MM.1S (cell line): ENCODE data around the gene ANKS1B.

Source experiments
- DNase-seq: peaks from one replicate; pipeline ENCODE4 v3.0.0-alpha.2; 2015
- H2AFZ ChIP-seq: fragments of 300-600 bp; sonication (generic); 2 replicates; pipeline ENCODE4 v1.6.0; 2016; ENCODE audit warnings: antibody characterized with exemption, low read length
- H3F3A ChIP-seq: fragments of 300-600 bp; sonication (generic); 2 replicates; pipeline ENCODE4 v1.6.1; 2016; ENCODE audit warnings: mild to moderate bottlenecking, antibody characterized with exemption, low read length, moderate library complexity, mixed read lengths; ENCODE audit not compliant: insufficient read depth
- H3K27ac ChIP-seq: fragments of 300-600 bp; sonication (generic); 2 replicates; pipeline ENCODE4 v1.5.1; 2016; ENCODE audit warnings: mild to moderate bottlenecking, low read length
- H3K27me3 ChIP-seq: fragments of 300-600 bp; sonication (generic); replicated peaks from 2 replicates; pipeline ENCODE4 v1.6.0; 2016; ENCODE audit warnings: low read length; ENCODE audit not compliant: insufficient read depth
- H3K36me3 ChIP-seq: fragments of 300-600 bp; sonication (generic); replicated peaks from 2 replicates; pipeline ENCODE4 v1.6.1; 2016; ENCODE audit warnings: mild to moderate bottlenecking, low read length, mixed read lengths; ENCODE audit not compliant: insufficient read depth
- H3K4me1 ChIP-seq: fragments of 300-600 bp; sonication (generic); 2 replicates; pipeline ENCODE4 v1.6.1; 2016; ENCODE audit warnings: low read length, mixed read lengths
- H3K4me2 ChIP-seq: fragments of 300-600 bp; sonication (generic); 2 replicates; pipeline ENCODE4 v1.6.0; 2016; ENCODE audit warnings: low read depth, low read length
- H3K4me3 ChIP-seq: fragments of 300-600 bp; sonication (generic); 2 replicates; pipeline ENCODE4 v1.5.1; 2016; ENCODE audit warnings: low read length, mixed read lengths
- H3K79me2 ChIP-seq: fragments of 300-600 bp; sonication (generic); 2 replicates; pipeline ENCODE4 v1.6.1; 2016; ENCODE audit warnings: mixed run types, low read length, mixed read lengths
- H3K9ac ChIP-seq: fragments of 300-600 bp; sonication (generic); 2 replicates; pipeline ENCODE4 v1.6.1; 2016; ENCODE audit warnings: low read length, mixed read lengths
- H3K9me2 ChIP-seq: fragments of 300-600 bp; sonication (generic); replicated peaks from 2 replicates; pipeline ENCODE4 v1.6.1; 2016; ENCODE audit warnings: mild to moderate bottlenecking, low read length, mixed read lengths; ENCODE audit not compliant: insufficient read depth
- H3K9me3 ChIP-seq: fragments of 300-600 bp; sonication (generic); replicated peaks from 2 replicates; pipeline ENCODE4 v1.6.1; 2016; ENCODE audit warnings: mild to moderate bottlenecking, low read length, mixed read lengths; ENCODE audit not compliant: insufficient read depth
- H4K20me1 ChIP-seq: fragments of 300-600 bp; sonication (generic); 2 replicates; pipeline ENCODE4 v1.6.1; 2016; ENCODE audit warnings: mild to moderate bottlenecking, low read length, moderate library complexity, mixed read lengths; ENCODE audit not compliant: insufficient read depth
- EZH2 ChIP-seq: fragments of 300-600 bp; sonication (generic); optimal IDR thresholded peaks from 2 replicates; pipeline ENCODE3; 2017; ENCODE audit warnings: low read depth, mild to moderate bottlenecking, antibody characterized with exemption, low read length, mixed read lengths
- EZH2phosphoT487 ChIP-seq: fragments of 300-600 bp; sonication (generic); IDR thresholded peaks from 2 replicates; pipeline ENCODE4 v1.6.1; 2018; ENCODE audit warnings: antibody characterized with exemption, low read length
- TF ChIP-seq, protein P1 (sequence below): fragments of 300-600 bp; sonication (generic); IDR thresholded peaks from 2 replicates; pipeline ENCODE4 v1.5.1; 2016; ENCODE audit warnings: antibody characterized with exemption, low read length, mixed read lengths

Gene ANKS1B

DNA sequence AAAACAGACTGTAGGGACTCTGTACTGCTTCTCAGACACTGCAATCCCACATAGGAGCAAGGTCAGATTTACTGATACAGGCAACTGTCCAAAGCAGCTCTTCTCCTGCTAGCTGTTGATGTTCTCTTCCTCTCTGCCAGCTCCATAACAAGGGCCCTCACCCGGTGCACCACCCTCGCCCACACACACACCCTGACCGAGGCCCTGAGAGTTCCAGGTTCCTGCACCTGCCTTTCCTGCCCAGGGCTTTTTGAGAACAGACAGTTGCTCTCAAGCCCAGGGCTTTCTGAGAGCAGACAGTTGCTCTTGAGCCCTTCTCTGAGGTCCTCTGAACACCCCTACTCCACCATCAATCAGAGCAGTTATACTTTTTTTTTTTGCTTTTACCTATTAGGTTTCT, 571.0 kb downstream of the ANKS1B start:
- Histone ChIP-seq H3K79me2 (no peaks in the 10 kb centered on the region), H3K9me2 (no peaks in the 10 kb centered on the region), H3K27me3 (no peaks in the 10 kb centered on the region), H3K9me3 (no peaks in the 10 kb centered on the region), H3K9ac (no peak overlapping the region), H3F3A (no peaks in the 10 kb centered on the region), H4K20me1 (no peaks in the 10 kb centered on the region), H3K27ac (peak overlapping the region; percentile 5; the same call in 1 of the 2 replicates), H3K4me2 (no peak overlapping the region), H3K4me3 (no peak overlapping the region), H3K36me3 (no peaks in the 10 kb centered on the region), H2AFZ (0 out of 2 replicates have a peak overlapping the region, but pooled peaks have one; percentile 18), H3K4me1 (no peaks in the 10 kb centered on the region)
- DNase-seq = peak; percentile 48
- TF ChIP-seq EZH2 (no peak), EZH2phosphoT487 (no peak)

DNA sequence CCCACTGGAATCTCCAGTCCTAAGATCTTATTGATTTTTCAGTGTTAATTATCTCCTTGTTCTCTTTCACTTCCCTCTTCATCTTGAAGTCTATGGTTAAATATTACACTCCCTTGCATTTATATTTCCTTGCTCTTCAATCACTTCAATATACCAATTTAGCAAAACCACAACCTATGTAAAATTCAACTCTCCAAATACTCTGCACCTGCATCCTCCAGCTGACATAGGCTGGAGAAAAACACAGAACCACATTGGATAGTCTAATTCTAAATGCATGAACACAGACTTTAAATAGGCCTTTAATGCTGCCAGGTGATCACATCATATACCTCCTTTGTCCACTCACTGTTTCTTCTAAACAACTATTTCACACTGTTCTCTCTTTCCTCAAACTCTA, 591.0 kb downstream of the ANKS1B start:
- no peaks in the 10 kb centered on the region for H3K27me3 ChIP-seq
- H2AFZ ChIP-seq = no peak overlapping the region
- no peaks in the 10 kb centered on the region for H3K9me3 ChIP-seq
- no peak overlapping the region for H3K9ac ChIP-seq
- H3K4me3 ChIP-seq = no peak overlapping the region
- H3K36me3 ChIP-seq = no peaks in the 10 kb centered on the region
- TF ChIP-seq, protein P1, sequence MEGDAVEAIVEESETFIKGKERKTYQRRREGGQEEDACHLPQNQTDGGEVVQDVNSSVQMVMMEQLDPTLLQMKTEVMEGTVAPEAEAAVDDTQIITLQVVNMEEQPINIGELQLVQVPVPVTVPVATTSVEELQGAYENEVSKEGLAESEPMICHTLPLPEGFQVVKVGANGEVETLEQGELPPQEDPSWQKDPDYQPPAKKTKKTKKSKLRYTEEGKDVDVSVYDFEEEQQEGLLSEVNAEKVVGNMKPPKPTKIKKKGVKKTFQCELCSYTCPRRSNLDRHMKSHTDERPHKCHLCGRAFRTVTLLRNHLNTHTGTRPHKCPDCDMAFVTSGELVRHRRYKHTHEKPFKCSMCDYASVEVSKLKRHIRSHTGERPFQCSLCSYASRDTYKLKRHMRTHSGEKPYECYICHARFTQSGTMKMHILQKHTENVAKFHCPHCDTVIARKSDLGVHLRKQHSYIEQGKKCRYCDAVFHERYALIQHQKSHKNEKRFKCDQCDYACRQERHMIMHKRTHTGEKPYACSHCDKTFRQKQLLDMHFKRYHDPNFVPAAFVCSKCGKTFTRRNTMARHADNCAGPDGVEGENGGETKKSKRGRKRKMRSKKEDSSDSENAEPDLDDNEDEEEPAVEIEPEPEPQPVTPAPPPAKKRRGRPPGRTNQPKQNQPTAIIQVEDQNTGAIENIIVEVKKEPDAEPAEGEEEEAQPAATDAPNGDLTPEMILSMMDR = no peak
- TF ChIP-seq EZH2 = no peak
- TF ChIP-seq EZH2phosphoT487 = no peak
- H3K79me2 ChIP-seq = no peaks in the 10 kb centered on the region
- peaks cover 19% of the 10 kb centered on the region for H3K4me1 ChIP-seq
- no peaks in the 10 kb centered on the region for H4K20me1 ChIP-seq
- no peaks in the 10 kb centered on the region for H3F3A ChIP-seq
- no peaks in the 10 kb centered on the region for H3K9me2 ChIP-seq
- peak overlapping the region; percentile 33; the same call in 1 of the 2 replicates for H3K27ac ChIP-seq
- peak; percentile 33 for DNase-seq
- H3K4me2 ChIP-seq = 0 out of 2 replicates have a peak overlapping the region, but pooled peaks have one; percentile 6

DNA sequence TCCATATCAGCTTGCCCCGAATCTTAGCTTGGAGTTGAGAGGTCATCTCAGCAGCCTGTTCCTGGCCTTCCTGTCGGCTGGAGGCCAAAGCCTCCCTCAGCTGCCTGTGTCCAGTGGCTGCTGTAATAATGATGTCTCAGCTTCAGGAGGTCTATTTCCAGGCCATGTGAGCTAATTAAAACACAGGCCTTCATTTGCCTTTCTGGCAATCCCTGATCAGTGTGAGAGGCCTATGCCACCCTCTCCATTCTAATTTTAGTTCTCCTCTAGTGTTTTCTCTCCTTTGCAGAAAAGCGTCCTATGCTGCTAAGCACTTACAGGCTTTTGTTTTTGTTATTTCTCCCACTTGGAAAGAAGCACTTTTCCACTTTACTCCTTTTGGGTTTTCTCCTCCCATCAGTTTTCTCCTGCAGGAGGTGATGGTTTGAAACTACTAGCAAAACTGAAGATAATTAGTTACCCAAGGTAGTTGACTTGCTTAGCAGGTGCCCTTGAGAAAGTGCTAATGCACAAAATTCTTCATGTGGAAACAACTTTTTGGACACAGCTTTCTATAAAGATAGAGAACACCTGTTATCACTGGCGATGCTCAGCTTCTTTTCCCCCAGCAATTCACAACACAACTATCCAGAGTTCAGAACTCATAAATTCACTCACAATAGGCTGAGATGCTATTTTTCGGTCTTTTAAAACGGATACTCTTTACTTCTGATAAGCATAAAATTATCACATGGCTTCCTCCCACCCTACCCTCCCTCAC, 592.5 kb downstream of the ANKS1B start:
- Histone ChIP-seq H2AFZ (no peak overlapping the region), H3K4me3 (no peak overlapping the region), H3K4me2 (no peak overlapping the region), H3K36me3 (no peaks in the 10 kb centered on the region), H3K9me3 (no peaks in the 10 kb centered on the region), H3K9me2 (no peaks in the 10 kb centered on the region), H4K20me1 (no peaks in the 10 kb centered on the region), H3F3A (no peaks in the 10 kb centered on the region), H3K27ac (no peak overlapping the region), H3K27me3 (no peaks in the 10 kb centered on the region), H3K9ac (no peak overlapping the region), H3K79me2 (no peaks in the 10 kb centered on the region), H3K4me1 (peaks cover 19% of the 10 kb centered on the region)
- TF ChIP-seq EZH2 (no peak), EZH2phosphoT487 (no peak)
- TF ChIP-seq, protein P1 = no peak
- DNase-seq = no peak

DNA sequence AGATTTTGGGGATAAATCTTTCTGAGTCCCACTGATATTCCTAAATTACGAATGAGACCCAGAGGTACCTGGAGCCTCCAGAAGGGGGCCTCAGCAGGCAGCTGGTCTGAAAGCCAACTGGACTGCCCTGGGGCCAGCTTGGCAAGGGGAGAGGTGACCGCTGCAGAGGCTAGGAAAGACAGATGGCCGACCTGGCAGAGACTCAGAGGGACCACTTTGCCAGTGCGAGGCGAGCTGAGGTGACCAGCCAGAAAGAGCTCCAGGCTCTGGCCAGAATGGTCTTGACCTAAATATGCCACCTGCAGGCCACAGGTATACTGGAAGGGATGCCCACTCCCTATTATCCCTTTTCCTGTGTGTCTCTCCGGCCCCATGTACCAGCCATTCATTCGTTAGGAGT, 594.0 kb downstream of the ANKS1B start:
- H3K4me2 ChIP-seq = no peak overlapping the region
- H3K9me3 ChIP-seq = no peaks in the 10 kb centered on the region
- H3K79me2 ChIP-seq = no peaks in the 10 kb centered on the region
- H3K36me3 ChIP-seq = no peaks in the 10 kb centered on the region
- H3F3A ChIP-seq = no peaks in the 10 kb centered on the region
- DNase-seq = no peak
- no peak overlapping the region for H3K4me3 ChIP-seq
- H2AFZ ChIP-seq = no peak overlapping the region
- H3K9ac ChIP-seq = no peak overlapping the region
- no peaks in the 10 kb centered on the region for H3K9me2 ChIP-seq
- H4K20me1 ChIP-seq = no peaks in the 10 kb centered on the region
- peaks cover 19% of the 10 kb centered on the region for H3K4me1 ChIP-seq
- H3K27me3 ChIP-seq = no peaks in the 10 kb centered on the region
- TF ChIP-seq EZH2 = no peak
- TF ChIP-seq, protein P1 = peak; percentile 52
- H3K27ac ChIP-seq = no peak overlapping the region
